Activated naive CD4-positive, alpha-beta T cell treated with anti-CD3 and anti-CD28 coated beads, Interleukin-2, amount 50 U/mL, for 72 hours (primary cell): ENCODE measurements around the gene IFIT1. TPM values are rescaled to one million over a fixed set of nuclear protein-coding genes. Genes with fewer than 3 reads are reported as not detected.
A peak's percentile ranks its signal among the peaks of the same experiment; 100 is the strongest.
"Not testable (repeated sequence)": the region's sequence is repeated elsewhere in the genome, so short reads cannot be mapped to it uniquely, and the experiment has no call there.

Experiments
- ATAC-seq, 2 donors: fragments of 150-1000 bp; cut with Tn5 transposase; 2 replicates each; pipeline ENCODE4 v1.10.0; 2021; ENCODE audit warnings: mild to moderate bottlenecking in 2 of 2, moderate library complexity in 2 of 2
- DNase-seq, 2 donors: peaks; one replicate each; pipeline ENCODE4 v3.0.0; 2021 to 2022; ENCODE audit warnings: low spot score in 2 of 2
- H3K27ac Mint-ChIP-seq, 2 donors: one replicate each; pipeline ENCODE4 v1.8.0; 2022; ENCODE audit warnings: mild to moderate bottlenecking in 2 of 2, mixed read lengths in 2 of 2
- H3K36me3 Mint-ChIP-seq, 2 donors: one replicate each; pipeline ENCODE4 v1.8.0; 2022; ENCODE audit warnings: mixed read lengths in 2 of 2
- H3K9me3 Mint-ChIP-seq, 2 donors: one replicate each; pipeline ENCODE4 v1.8.0; 2022; ENCODE audit warnings: mixed read lengths in 2 of 2
- total RNA-seq, 2 donors: library from RNA; stranded (reverse); gene quantifications; one replicate each; pipeline ENCODE4 v1.2.3, GENCODE V29; 2022

IFIT1 gene
- total RNA-seq, 2 donors from 2014 or later: 1.6 to 9.0 TPM

GRCh38 chr10:89411135-89411534 lies 18.7 kb downstream of the IFIT1 start:
- ATAC-seq, H3K27ac Mint-ChIP-seq, DNase-seq, H3K9me3 Mint-ChIP-seq: not testable (repeated sequence)
- H3K36me3 Mint-ChIP-seq: peaks cover 21 to 24% of the 10 kb centered on the region in 2 donors

- not testable (repeated sequence) for H3K9me3 Mint-ChIP-seq, DNase-seq, ATAC-seq
- H3K27ac Mint-ChIP-seq: peak overlapping the region in 1 of 2 donors; percentile 81
- H3K36me3 Mint-ChIP-seq: peaks cover 23% of the 10 kb centered on the region in 2 donors
These were observed 19.9 kb downstream of the IFIT1 start for GRCh38 chr10:89412276-89412675.

GRCh38 chr10:89413398-89413912 lies 21.0 kb downstream of the IFIT1 start:
- DNase-seq (no peak), ATAC-seq (no peak)
- H3K36me3 Mint-ChIP-seq: peaks cover 23% of the 10 kb centered on the region in 2 donors
- H3K9me3 Mint-ChIP-seq: peaks cover 7% of the 10 kb centered on the region in 2 donors
- H3K27ac Mint-ChIP-seq: peak overlapping the region; percentile 88 to 91

GRCh38 chr10:89414146-89414878 lies 21.9 kb downstream of the IFIT1 start, which contains the start of gene IFIT5:
IFIT5 (plus strand) TSS chr10:89414568; CDS start chr10:89414799, 231 bp downstream.
- Mint-ChIP-seq H3K27ac (peak within 1 kb of the TSS; percentile 91 to 97), H3K9me3 (peaks cover 7% of the 10 kb centered on the region in 2 donors), H3K36me3 (peaks cover 23% of the 10 kb centered on the region in 2 donors)
- ATAC-seq (peak; percentile 81 to 83), DNase-seq (peak; percentile 61 to 79)

GRCh38 chr10:89414879-89415821 lies 22.7 kb downstream of the IFIT1 start:
- peak; percentile 52 to 59 for ATAC-seq
- Mint-ChIP-seq H3K27ac (peak overlapping the region; percentile 91 to 97), H3K9me3 (peaks cover 7% of the 10 kb centered on the region in 2 donors), H3K36me3 (peaks cover 23% of the 10 kb centered on the region in 2 donors)
- DNase-seq: peak; percentile 26 to 60

- peak overlapping the region in 1 of 2 donors; percentile 91 for H3K27ac Mint-ChIP-seq
- peaks cover 23 to 29% of the 10 kb centered on the region in 2 donors for H3K36me3 Mint-ChIP-seq
- ATAC-seq (no peak), DNase-seq (no peak)
- peaks cover 7% of the 10 kb centered on the region in 2 donors for H3K9me3 Mint-ChIP-seq
These were observed 24.0 kb downstream of the IFIT1 start for GRCh38 chr10:89416465-89416864.

- DNase-seq (no peak), ATAC-seq (no peak)
- Mint-ChIP-seq H3K9me3 (no peaks in the 10 kb centered on the region), H3K27ac (no peak overlapping the region), H3K36me3 (peaks cover 12 to 22% of the 10 kb centered on the region in 2 donors)
These were observed 27.1 kb downstream of the IFIT1 start for GRCh38 chr10:89419548-89419947.

GRCh38 chr10:89421018-89421476 lies 28.6 kb downstream of the IFIT1 start:
- Mint-ChIP-seq H3K27ac (no peak overlapping the region), H3K36me3 (peaks cover 2 to 13% of the 10 kb centered on the region in 2 donors), H3K9me3 (no peaks in the 10 kb centered on the region)
- no peak for DNase-seq
- ATAC-seq: no peak

GRCh38 chr10:89425000-89425399 lies 32.6 kb downstream of the IFIT1 start:
- DNase-seq (no peak), ATAC-seq (no peak)
- Mint-ChIP-seq H3K36me3 (peaks cover 0 to 7% of the 10 kb centered on the region in 2 donors), H3K9me3 (no peaks in the 10 kb centered on the region), H3K27ac (no peak overlapping the region)

- Mint-ChIP-seq H3K27ac (no peak overlapping the region), H3K36me3 (peaks cover 0 to 2% of the 10 kb centered on the region in 2 donors), H3K9me3 (no peaks in the 10 kb centered on the region)
- no peak for DNase-seq
- peak; percentile 57 to 65 for ATAC-seq
These were observed 33.9 kb downstream of the IFIT1 start for GRCh38 chr10:89426230-89426868.

- DNase-seq (no peak), ATAC-seq (no peak)
- Mint-ChIP-seq H3K9me3 (no peaks in the 10 kb centered on the region), H3K36me3 (no peaks in the 10 kb centered on the region), H3K27ac (no peak overlapping the region)
These were observed 35.2 kb downstream of the IFIT1 start for GRCh38 chr10:89427629-89428028.

GRCh38 chr10:89428877-89429276 lies 36.5 kb downstream of the IFIT1 start:
- H3K9me3 Mint-ChIP-seq: no peaks in the 10 kb centered on the region
- H3K27ac Mint-ChIP-seq: no peak overlapping the region
- ATAC-seq: no peak
- DNase-seq: no peak
- H3K36me3 Mint-ChIP-seq: no peaks in the 10 kb centered on the region

- Mint-ChIP-seq H3K36me3 (no peaks in the 10 kb centered on the region), H3K9me3 (no peaks in the 10 kb centered on the region)
- ATAC-seq: no peak
These were observed 39.6 kb downstream of the IFIT1 start for GRCh38 chr10:89431977-89432376.

GRCh38 chr10:89438525-89438924 lies 46.1 kb downstream of the IFIT1 start:
- Mint-ChIP-seq H3K9me3 (no peaks in the 10 kb centered on the region), H3K36me3 (no peaks in the 10 kb centered on the region), H3K27ac (no peak overlapping the region)
- no peak for ATAC-seq
- DNase-seq: no peak

More at GRCh38 chr10:89431977-89432376, 39.6 kb downstream of the IFIT1 start:
- DNase-seq: no peak
- H3K27ac Mint-ChIP-seq: no peak overlapping the region

- DNase-seq (no peak), ATAC-seq (no peak)
- Mint-ChIP-seq H3K36me3 (peaks cover 0 to under 1% of the 10 kb centered on the region in 2 donors), H3K9me3 (peaks cover 0 to under 1% of the 10 kb centered on the region in 2 donors), H3K27ac (no peak overlapping the region)
These were observed 48.0 kb downstream of the IFIT1 start for GRCh38 chr10:89440226-89441009.
